Fibroblast of skin of back (primary cell): ENCODE data around the gene RGS6.

Experiments
- DNase-seq: peaks from one replicate; pipeline ENCODE4 v3.0.0-alpha.2; 2013

Gene RGS6

GRCh38 chr14:72559669-72560255 lies 627.5 kb downstream of the RGS6 start:
- no peak for DNase-seq

- no peak for DNase-seq
These were observed 628.1 kb downstream of the RGS6 start for GRCh38 chr14:72560331-72560730.

GRCh38 chr14:72560889-72561493 lies 628.8 kb downstream of the RGS6 start:
- DNase-seq: no peak

- DNase-seq: no peak
These were observed 630.1 kb downstream of the RGS6 start for GRCh38 chr14:72562300-72562699.

GRCh38 chr14:72563676-72564075 lies 631.4 kb downstream of the RGS6 start:
- DNase-seq: no peak

- no peak for DNase-seq
These were observed 632.9 kb downstream of the RGS6 start for GRCh38 chr14:72565149-72565559.

- DNase-seq: no peak
These were observed 633.7 kb downstream of the RGS6 start for GRCh38 chr14:72565917-72566316.

- DNase-seq: no peak
These were observed 635.0 kb downstream of the RGS6 start for GRCh38 chr14:72567226-72567625.

- no peak for DNase-seq
These were observed 636.2 kb downstream of the RGS6 start for GRCh38 chr14:72568296-72568992.

- no peak for DNase-seq
These were observed 641.6 kb downstream of the RGS6 start for GRCh38 chr14:72573725-72574417.

- DNase-seq: no peak
These were observed 642.5 kb downstream of the RGS6 start for GRCh38 chr14:72574715-72575114.

GRCh38 chr14:72576258-72576657 lies 644.0 kb downstream of the RGS6 start:
- no peak for DNase-seq

GRCh38 chr14:72577521-72577920 lies 645.3 kb downstream of the RGS6 start:
- no peak for DNase-seq

GRCh38 chr14:72578514-72578913 lies 646.3 kb downstream of the RGS6 start:
- no peak for DNase-seq

GRCh38 chr14:72582582-72582981 lies 650.4 kb downstream of the RGS6 start:
- DNase-seq: no peak

GRCh38 chr14:72583316-72584272 lies 651.4 kb downstream of the RGS6 start:
- DNase-seq: no peak

GRCh38 chr14:72588521-72588920 lies 656.3 kb downstream of the RGS6 start:
- no peak for DNase-seq

GRCh38 chr14:72589652-72590051 lies 657.4 kb downstream of the RGS6 start:
- DNase-seq: no peak

- no peak for DNase-seq
These were observed 658.3 kb downstream of the RGS6 start for GRCh38 chr14:72590577-72590976.

- no peak for DNase-seq
These were observed 659.2 kb downstream of the RGS6 start for GRCh38 chr14:72591391-72591790.

GRCh38 chr14:72594099-72594901 lies 662.1 kb downstream of the RGS6 start:
- no peak for DNase-seq
